Stimulated activated CD8-positive, alpha-beta memory T cell treated with anti-CD3 and anti-CD28 coated beads, Interleukin-12 subunit alpha, Interleukin-12 subunit beta, amount 100 ng/mL, for 24 hours (primary cell): ENCODE measurements around the gene SLC34A3.

ENCODE experiments used
- DNase-seq: peaks from one replicate; pipeline ENCODE4 v3.0.0-alpha.2; 2020; ENCODE audit errors: extremely low read depth

Gene SLC34A3

GRCh38 chr9:137230705-137231371 lies at the start of gene SLC34A3:
SLC34A3 (plus strand) TSS chr9:137230901; CDS start chr9:137231703, 802 bp downstream.
- DNase-seq = no peak

- no peak for DNase-seq
These were observed 49.0 kb upstream of the SLC34A3 start for GRCh38 chr9:137181680-137182079.

- DNase-seq = no peak
These were observed 47.9 kb upstream of the SLC34A3 start for GRCh38 chr9:137182836-137183235.

GRCh38 chr9:137183980-137184595 lies 46.6 kb upstream of the SLC34A3 start:
- no peak for DNase-seq

DNA sequence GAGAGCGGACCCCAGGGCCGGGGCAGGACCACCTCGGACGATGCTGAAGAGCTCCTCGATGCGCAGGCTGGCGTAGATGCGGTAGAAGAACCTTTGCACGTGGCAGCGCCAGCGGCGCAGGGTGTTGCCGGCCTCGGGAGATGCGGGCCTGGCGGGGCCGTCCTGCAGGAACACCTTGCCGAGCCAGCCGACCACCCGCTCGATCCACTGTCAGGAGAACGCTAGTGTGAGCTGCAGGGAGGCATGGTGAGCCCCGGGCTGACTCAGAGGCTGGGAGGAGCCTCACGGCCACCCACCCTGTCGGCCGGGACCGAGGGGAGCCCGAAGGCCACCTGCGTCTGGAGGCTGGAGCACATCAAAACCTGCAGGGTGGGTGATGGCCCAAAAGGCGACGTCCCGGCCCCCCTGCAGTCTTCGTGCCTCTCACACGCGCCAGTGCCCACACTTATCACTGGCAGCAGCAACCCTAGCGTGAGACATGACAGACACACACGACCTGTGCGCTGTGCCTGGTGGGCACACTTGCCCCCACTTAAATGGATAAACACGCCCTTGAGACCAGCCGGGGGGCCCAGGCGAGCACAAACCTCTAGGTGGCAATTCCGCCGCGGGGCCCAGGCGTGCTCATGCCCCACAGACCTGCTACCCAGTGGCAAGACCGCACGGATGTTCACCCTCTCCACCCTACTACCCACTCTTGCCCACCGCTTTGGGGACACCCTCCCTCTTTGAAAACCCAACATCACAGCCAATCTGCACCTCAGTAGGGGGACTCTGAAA lies 45.6 kb upstream of the SLC34A3 start:
- no peak for DNase-seq

- no peak for DNase-seq
These were observed 44.8 kb upstream of the SLC34A3 start for GRCh38 chr9:137185921-137186320.

- no peak for DNase-seq
These were observed 44.3 kb upstream of the SLC34A3 start for GRCh38 chr9:137186385-137186784.

DNA sequence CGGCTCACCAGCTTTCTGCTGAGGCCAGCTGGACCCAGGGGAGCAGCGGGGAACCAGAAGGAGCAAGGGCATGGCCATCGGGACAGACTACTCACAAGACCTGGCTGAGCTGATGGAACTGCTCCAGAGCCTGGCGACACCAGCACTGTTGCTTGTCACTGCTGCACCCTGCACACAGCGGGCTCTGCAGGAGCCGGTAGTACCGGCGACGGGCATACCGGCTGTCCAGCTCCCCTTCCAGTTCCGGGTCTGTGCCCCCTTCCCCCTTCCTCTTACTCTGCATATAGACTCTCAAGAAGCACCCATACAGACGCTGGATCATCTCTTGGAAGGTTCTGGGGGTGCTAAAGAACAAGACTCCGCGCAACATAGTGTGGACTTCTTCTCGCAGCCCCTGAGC lies 43.3 kb upstream of the SLC34A3 start:
- DNase-seq = no peak

GRCh38 chr9:137188086-137188489 lies 42.6 kb upstream of the SLC34A3 start:
- no peak for DNase-seq

GRCh38 chr9:137188490-137189296 lies 42.0 kb upstream of the SLC34A3 start, which contains the start of the genes ANAPC2 and SSNA1:
ANAPC2 (minus strand) TSS chr9:137188560; CDS start chr9:137188532, 28 bp downstream.
SSNA1 (plus strand) TSS chr9:137188676; CDS start chr9:137188727, 51 bp downstream.
- peak; percentile 84 for DNase-seq

GRCh38 chr9:137189297-137190295 lies 41.1 kb upstream of the SLC34A3 start:
- no peak for DNase-seq

DNA sequence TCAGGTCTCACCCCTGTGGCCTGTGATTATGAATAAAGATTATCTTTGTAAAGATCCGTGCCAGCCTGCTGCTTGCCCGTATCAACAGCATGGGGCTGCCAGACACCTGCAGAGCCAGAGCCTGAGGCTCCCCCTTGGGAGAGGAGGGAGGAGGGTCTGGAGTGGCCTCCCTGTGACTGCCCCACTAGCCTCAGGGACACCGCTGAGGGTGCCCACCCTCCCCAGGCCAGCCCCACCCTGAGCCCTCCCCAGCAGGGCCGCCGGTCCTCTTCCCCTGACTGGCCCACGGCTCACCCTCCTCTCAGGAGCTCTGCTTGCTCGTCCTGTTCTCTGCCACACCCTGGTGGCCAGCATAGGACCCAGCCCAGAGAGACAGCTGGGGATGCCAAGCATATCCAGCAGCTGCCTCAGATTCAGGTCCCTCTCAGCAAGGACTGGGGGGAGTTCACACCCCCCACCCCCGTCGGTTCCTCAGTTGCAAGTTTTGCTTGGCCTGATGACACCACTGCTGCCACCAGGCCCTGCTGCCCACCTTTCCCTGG lies 40.3 kb upstream of the SLC34A3 start:
- DNase-seq = no peak

DNA sequence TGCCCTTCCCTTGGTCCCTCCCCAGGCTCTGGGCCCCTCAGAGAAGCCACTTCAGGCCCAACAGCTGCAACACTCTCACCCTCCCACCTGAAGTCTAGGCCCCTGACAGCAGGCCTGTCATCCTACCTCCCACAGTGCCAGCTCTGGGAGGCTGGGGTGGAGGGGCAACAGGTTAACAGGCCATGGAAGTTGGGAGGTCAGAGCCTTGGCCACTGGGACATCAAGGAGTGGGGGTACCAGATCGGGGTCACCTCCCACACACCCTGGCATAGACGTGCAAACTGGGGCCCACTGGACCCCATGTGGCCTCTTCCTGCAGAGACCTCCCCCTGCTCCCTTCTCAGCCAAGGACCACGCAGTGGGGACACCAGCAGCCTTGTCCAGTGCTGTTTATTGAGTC lies 39.5 kb upstream of the SLC34A3 start:
- DNase-seq = no peak

- no peak for DNase-seq
These were observed 38.8 kb upstream of the SLC34A3 start for GRCh38 chr9:137191691-137192447.

GRCh38 chr9:137192448-137192780 lies 38.3 kb upstream of the SLC34A3 start:
- DNase-seq = no peak

DNA sequence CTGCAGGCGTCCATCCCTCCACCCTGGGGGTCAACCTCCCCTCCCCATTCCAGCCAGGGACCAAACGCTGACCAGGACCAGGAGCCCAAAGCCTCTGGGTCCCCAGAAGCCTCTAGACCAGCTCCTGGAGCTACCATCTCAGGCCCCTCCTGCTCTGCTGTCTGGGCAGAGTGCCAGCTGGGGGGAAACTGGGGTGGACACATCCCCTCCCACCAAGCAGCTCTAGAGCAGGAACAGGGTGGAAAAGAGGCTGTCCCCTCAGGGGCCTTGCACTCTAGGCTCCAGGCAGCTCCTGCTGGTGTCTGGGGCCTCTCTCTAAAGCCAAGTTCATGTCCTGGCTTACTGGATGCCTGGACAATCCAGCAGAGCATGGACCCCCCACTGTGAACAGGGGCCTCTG lies 37.8 kb upstream of the SLC34A3 start:
- no peak for DNase-seq

DNA sequence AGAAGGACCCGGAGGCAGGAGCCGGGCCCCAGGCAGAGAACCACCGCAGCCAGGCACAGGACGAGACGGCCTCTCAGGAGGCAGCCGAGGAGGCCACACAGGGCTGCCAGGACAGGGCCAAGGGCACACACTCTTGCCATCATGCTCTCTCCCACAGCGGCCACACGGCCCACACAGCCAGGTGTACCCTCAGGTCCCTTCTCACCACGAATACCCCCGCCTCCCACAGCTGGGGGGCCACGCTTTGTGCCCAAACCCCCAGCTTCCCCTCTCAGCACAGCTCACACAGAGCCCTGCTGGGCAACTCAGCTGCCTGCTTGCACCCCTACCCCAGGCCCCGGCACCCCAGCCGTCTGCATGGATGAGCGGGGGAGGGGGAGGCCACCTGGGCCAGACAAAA lies 36.9 kb upstream of the SLC34A3 start:
- no peak for DNase-seq

GRCh38 chr9:137194388-137194787 lies 36.3 kb upstream of the SLC34A3 start:
- no peak for DNase-seq

GRCh38 chr9:137194909-137195308 lies 35.8 kb upstream of the SLC34A3 start:
- no peak for DNase-seq
